SU-DHL-6 (cell line): ENCODE measurements around the gene SEM1.

ENCODE experiments used
- H2AFZ ChIP-seq: fragments of 200-600 bp; sonication (generic); 2 replicates; pipeline ENCODE4 v1.6.1; 2014; ENCODE audit warnings: low read depth, mild to moderate bottlenecking, moderate library complexity, mixed read lengths, antibody characterized with exemption, low read length; ENCODE audit not compliant: severe bottlenecking
- H3F3A ChIP-seq: fragments of 200-600 bp; shearing (Covaris generic); 2 replicates; pipeline ENCODE4 v1.6.0; 2016; ENCODE audit warnings: antibody characterized with exemption, mild to moderate bottlenecking; ENCODE audit not compliant: insufficient read depth
- H3K27ac ChIP-seq: fragments of 200-600 bp; sonication (generic); 2 replicates; pipeline ENCODE4 v1.5.1; 2016; ENCODE audit warnings: low read depth, mild to moderate bottlenecking, low read length, moderate library complexity, mixed read lengths
- H3K27me3 ChIP-seq: fragments of 200-600 bp; sonication (generic), shearing (Covaris generic); 2 replicates; pipeline ENCODE4 v1.6.0; 2014; ENCODE audit warnings: mild to moderate bottlenecking, low read length
- H3K36me3 ChIP-seq: fragments of 200-600 bp; sonication (generic); 2 replicates; pipeline ENCODE4 v1.6.1; 2014; ENCODE audit warnings: mild to moderate bottlenecking, low read length, mixed read lengths
- H3K4me2 ChIP-seq: fragments of 300-600, 200-600 bp; shearing (Covaris generic), sonication (generic); 2 replicates; pipeline ENCODE4 v1.6.0; 2014; ENCODE audit warnings: low read length, low read depth, mild to moderate bottlenecking; ENCODE audit not compliant: poor library complexity, severe bottlenecking
- H3K4me3 ChIP-seq: fragments of 200-600 bp; sonication (generic); 2 replicates; pipeline ENCODE4 v1.5.1; 2014; ENCODE audit warnings: antibody characterized with exemption, low read length, mild to moderate bottlenecking, mixed read lengths; ENCODE audit not compliant: insufficient read depth, poor library complexity, severe bottlenecking
- H3K79me2 ChIP-seq: fragments of 200-600 bp; sonication (generic); 2 replicates; pipeline ENCODE4 v1.6.1; 2014; ENCODE audit warnings: mild to moderate bottlenecking, low read length, moderate library complexity; ENCODE audit not compliant: insufficient read depth
- H3K9ac ChIP-seq: fragments of 200-600 bp; sonication (generic); 2 replicates; pipeline ENCODE4 v1.7.0; 2014; ENCODE audit warnings: mild to moderate bottlenecking, low read length
- H3K9me2 ChIP-seq: fragments of 200-600 bp; sonication (generic); replicated peaks from 2 replicates; pipeline ENCODE4 v1.6.1; 2014; ENCODE audit warnings: low read length; ENCODE audit not compliant: insufficient read depth
- H3K9me3 ChIP-seq: fragments of 200-600 bp; sonication (generic); 2 replicates; pipeline ENCODE4 v1.6.1; 2014; ENCODE audit warnings: low read length, mixed read lengths; ENCODE audit not compliant: insufficient read depth
- H4K20me1 ChIP-seq: fragments of 200-600 bp; sonication (generic); 2 replicates; pipeline ENCODE4 v1.6.1; 2014; ENCODE audit warnings: low read depth, mild to moderate bottlenecking, antibody characterized with exemption, low read length, moderate library complexity, mixed read lengths
- CTCF ChIP-seq: fragments of 200-600 bp; sonication (generic); IDR thresholded peaks from one replicate; pipeline ENCODE4 v1.5.1; 2017; ENCODE audit warnings: antibody characterized with exemption, mild to moderate bottlenecking, low read length, moderate library complexity; ENCODE audit not compliant: insufficient read depth, poor library complexity, severe bottlenecking
- EZH2phosphoT487 ChIP-seq: fragments of 200-600 bp; sonication (generic), shearing (Covaris generic); conservative IDR thresholded peaks from 2 replicates; pipeline ENCODE4 v1.6.1; 2018; ENCODE audit warnings: mild to moderate bottlenecking, antibody characterized with exemption, low read length, moderate library complexity, mixed read lengths

SEM1 gene

DNA sequence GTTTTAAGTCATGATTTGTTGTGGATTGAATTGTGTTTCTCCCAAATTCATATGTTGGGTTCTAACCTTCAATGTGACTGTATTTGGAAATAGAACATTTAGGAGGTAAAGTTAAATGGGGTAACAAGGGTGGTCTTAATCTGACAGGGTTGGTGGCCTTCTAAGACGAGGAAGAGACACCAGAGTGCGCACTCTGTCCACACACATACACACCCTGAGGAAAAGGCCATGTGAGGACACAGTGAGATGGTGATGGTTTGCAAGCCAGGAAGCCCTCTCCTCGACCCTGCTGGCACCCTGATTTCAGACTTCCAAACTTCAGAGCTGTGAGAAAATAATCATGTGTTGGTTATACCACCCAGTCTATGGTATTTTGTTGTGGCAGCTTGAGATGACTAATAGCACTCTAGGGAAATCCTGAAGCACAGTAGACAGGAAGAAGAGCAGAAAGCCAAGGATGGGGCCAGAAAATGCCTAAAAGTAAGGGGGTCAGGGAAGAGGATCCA, 28.0 kb upstream of the SEM1 start:
- H3K36me3 ChIP-seq, result no peaks in the 10 kb centered on the region
- H3F3A ChIP-seq, result no peaks in the 10 kb centered on the region
- TF ChIP-seq EZH2phosphoT487, result no peak
- TF ChIP-seq CTCF, result no peak

GRCh38 chr7:96734343-96734742, 24.7 kb upstream of the SEM1 start:
- no peak overlapping the region for H3K9ac ChIP-seq
- no peak overlapping the region for H3K27ac ChIP-seq
- H3K9me2 ChIP-seq, result no peaks in the 10 kb centered on the region
- no peaks in the 10 kb centered on the region for H3K27me3 ChIP-seq
- H3K9me3 ChIP-seq, result no peaks in the 10 kb centered on the region
- H3K4me2 ChIP-seq, result no peak overlapping the region
- no peaks in the 10 kb centered on the region for H3K79me2 ChIP-seq
- H2AFZ ChIP-seq, result no peak overlapping the region
- H4K20me1 ChIP-seq, result no peaks in the 10 kb centered on the region
- no peak for TF ChIP-seq CTCF
- no peak for TF ChIP-seq EZH2phosphoT487
- no peaks in the 10 kb centered on the region for H3F3A ChIP-seq
- no peaks in the 10 kb centered on the region for H3K36me3 ChIP-seq
- no peak overlapping the region for H3K4me3 ChIP-seq

More for the DNA sequence above, 28.0 kb upstream of the SEM1 start:
- Histone ChIP-seq H3K27ac (no peak overlapping the region), H3K4me3 (no peak overlapping the region), H3K9me2 (no peaks in the 10 kb centered on the region), H3K9ac (no peak overlapping the region), H3K9me3 (no peaks in the 10 kb centered on the region), H3K79me2 (no peaks in the 10 kb centered on the region), H4K20me1 (no peaks in the 10 kb centered on the region), H3K4me2 (no peak overlapping the region), H3K27me3 (no peaks in the 10 kb centered on the region), H2AFZ (no peak overlapping the region)

DNA sequence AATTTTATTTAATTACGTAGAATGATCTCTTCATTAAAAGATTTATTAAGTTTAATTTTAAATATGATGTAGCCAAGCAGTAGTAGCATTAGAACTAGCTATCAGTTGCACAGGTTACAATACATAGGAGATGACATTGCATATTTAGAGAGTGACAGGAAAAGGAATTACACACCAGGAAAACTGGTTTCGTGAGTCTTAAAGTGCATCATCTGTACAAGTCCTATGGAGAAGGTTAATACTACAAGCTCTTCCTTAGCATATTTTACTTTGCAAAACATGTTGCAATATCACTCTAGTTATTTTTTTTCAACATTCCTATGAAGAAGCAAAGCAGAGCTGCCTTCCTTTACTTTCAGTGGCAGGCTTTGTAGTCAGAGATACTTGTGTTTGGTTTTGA, 20.2 kb upstream of the SEM1 start:
- Histone ChIP-seq H3K9me3 (no peaks in the 10 kb centered on the region), H3K79me2 (no peaks in the 10 kb centered on the region), H3K4me3 (no peak overlapping the region), H3K27me3 (no peaks in the 10 kb centered on the region), H3K4me2 (no peak overlapping the region), H3K9ac (no peak overlapping the region), H4K20me1 (no peaks in the 10 kb centered on the region), H3F3A (no peaks in the 10 kb centered on the region), H3K27ac (no peak overlapping the region), H3K9me2 (no peaks in the 10 kb centered on the region), H2AFZ (no peak overlapping the region), H3K36me3 (no peaks in the 10 kb centered on the region)
- TF ChIP-seq CTCF, result no peak
- TF ChIP-seq EZH2phosphoT487, result no peak

DNA sequence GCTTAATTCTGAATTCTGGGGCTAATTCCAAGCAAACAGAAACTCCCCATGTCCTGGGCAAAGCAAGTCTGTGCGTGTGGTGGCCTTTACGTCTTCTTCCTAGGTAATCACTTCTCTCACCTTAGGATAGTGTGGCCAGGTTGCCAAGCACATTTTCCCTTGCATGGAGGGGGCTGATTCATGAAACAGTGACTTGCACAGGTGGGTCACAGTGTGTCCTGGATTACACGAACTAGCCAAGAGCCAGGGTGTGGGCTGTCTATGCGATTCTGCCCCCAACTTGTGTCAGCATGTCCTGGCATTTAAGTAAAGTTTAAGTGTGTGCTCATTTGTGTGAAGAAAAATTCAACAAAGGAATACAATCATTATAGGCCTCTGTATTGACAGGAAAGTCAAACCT, 18.5 kb upstream of the SEM1 start:
- no peak overlapping the region for H2AFZ ChIP-seq

More for the DNA sequence above, 18.5 kb upstream of the SEM1 start:
- Histone ChIP-seq H3K9me2 (no peaks in the 10 kb centered on the region), H4K20me1 (no peaks in the 10 kb centered on the region), H3K27ac (no peak overlapping the region), H3K9ac (no peak overlapping the region), H3K9me3 (no peaks in the 10 kb centered on the region), H3F3A (no peaks in the 10 kb centered on the region), H3K4me3 (no peak overlapping the region), H3K4me2 (no peak overlapping the region), H3K27me3 (no peaks in the 10 kb centered on the region), H3K79me2 (no peaks in the 10 kb centered on the region), H3K36me3 (no peaks in the 10 kb centered on the region)
- no peak for TF ChIP-seq CTCF
- no peak for TF ChIP-seq EZH2phosphoT487
